Lower leg skin (tissue), 4 donors: ENCODE data around the gene SUV39H2. TPM values are rescaled to one million over a fixed set of nuclear protein-coding genes. Genes with fewer than 3 reads are reported as not detected.

Experiments
- DNase-seq, 2 donors: peaks; one replicate each; pipeline ENCODE4 v3.0.0-alpha.2; 2019; ENCODE audit warnings: low spot score in 2 of 2
- H3K4me3 ChIP-seq: fragments of 200-600 bp; sonication (generic); 2 replicates; pipeline ENCODE4 v1.5.1; 2017; ENCODE audit warnings: mild to moderate bottlenecking, low read depth; ENCODE audit not compliant: poor library complexity, severe bottlenecking
- CTCF ChIP-seq, 3 donors: fragments of 450-650 bp; IDR thresholded peaks; one replicate each; pipeline ENCODE4 v1.5.1; 2016; ENCODE audit warnings: antibody characterized with exemption in 3 of 3, mild to moderate bottlenecking in 3 of 3, moderate library complexity in 2 of 3
- POLR2A ChIP-seq, 2 donors: fragments of 450-650 bp; IDR thresholded peaks; one replicate each; pipeline ENCODE4 v1.6.1; 2016 to 2017; ENCODE audit warnings: antibody characterized with exemption in 2 of 2, mild to moderate bottlenecking in 1 of 2, moderate library complexity in 1 of 2
- WGBS, 2 donors: methylation state at CpG; one replicate each; pipeline ENCODE4 v1.1.5; 2018; 5-methylcytosine and 5-hydroxymethylcytosine counted together
- intact Hi-C: fragments of 100-400 bp; cut with DNase I; formaldehyde crosslinking; loops from one replicate; pipeline ENCODE4 v1.15.0; 2023; ENCODE audit warnings: low total_unique reads
- total RNA-seq, 4 donors: library from RNA; depleted of rRNA; stranded (reverse); fragments of >200 nt; gene quantifications; one replicate each; pipeline ENCODE4 v1.1.0, GENCODE V29; 2016

SUV39H2 gene
- total RNA-seq, 4 donors from 2014 or later, result 0.99 to 5.3 (median 3.5) TPM

- intact Hi-C loops, result loop anchor here (10.0 kb wide), 1 partner anchor 215 kb away; the partner anchor contains the start of gene RPP38
- 0% methylated on average over 33 to 59 of the region's 60 CpGs for WGBS, 2 donors
- peak; percentile 27 to 85 for DNase-seq
- H3K4me3 ChIP-seq, result peak overlapping the region; percentile 100
- no peak for TF ChIP-seq CTCF (IDR thresholded peaks at IDR 0.05)
- no peak for TF ChIP-seq POLR2A (IDR thresholded peaks at IDR 0.05)
Observed at GRCh38 chr10:14879124-14879927, 660 bp downstream of the SUV39H2 start.

DNA sequence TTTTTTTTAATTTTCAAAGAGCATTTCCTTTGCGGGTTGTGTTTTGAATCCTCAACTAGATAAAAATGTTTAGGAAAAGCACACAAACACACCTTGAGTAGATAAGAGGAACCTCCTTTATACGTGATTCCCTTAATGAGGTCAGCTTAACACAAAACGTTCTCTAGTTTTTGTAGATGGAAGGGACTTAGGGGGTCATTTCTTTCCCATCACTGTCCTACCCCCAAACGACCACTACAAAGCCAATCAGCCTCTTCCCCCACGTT lies 1.2 kb downstream of the SUV39H2 start:
- WGBS, 2 donors, result 0 to 4% methylated on average over 5 of the region's 5 CpGs
- intact Hi-C loops, result loop anchor here (10.0 kb wide), 2 partner anchors 75 to 215 kb away; partner anchors contain the start of genes DCLRE1C, MEIG1 and RPP38
- TF ChIP-seq POLR2A (IDR thresholded peaks at IDR 0.05), result no peak
- no peak for TF ChIP-seq CTCF (IDR thresholded peaks at IDR 0.05)
- no peak for DNase-seq
- H3K4me3 ChIP-seq, result no peak overlapping the region

DNA sequence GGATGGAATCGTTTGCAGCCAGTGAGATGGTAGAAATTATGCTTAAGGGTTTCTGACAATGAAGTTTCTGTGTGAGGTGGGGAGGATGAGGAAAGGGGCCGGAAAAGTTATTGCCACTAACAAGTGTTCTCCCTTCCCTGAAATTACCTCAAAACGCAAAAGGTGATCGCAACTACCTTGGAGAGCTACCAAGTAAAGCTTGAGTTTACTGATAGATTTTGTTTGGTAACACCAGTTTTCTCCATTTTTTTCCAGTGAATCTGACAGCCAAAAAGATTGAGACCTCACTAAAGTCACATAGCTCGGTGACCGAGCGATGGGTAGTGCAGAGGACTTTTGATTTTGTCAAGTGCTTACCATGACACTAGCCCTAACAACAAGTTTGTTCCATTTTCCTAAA lies 1.6 kb downstream of the SUV39H2 start:
- no peak for DNase-seq
- intact Hi-C loops, result loop anchor here (10.0 kb wide), 1 partner anchor 75 kb away; the partner anchor contains the start of genes DCLRE1C and MEIG1
- no peak for TF ChIP-seq CTCF (IDR thresholded peaks at IDR 0.05)
- H3K4me3 ChIP-seq, result no peak overlapping the region
- WGBS, 2 donors, result 56 to 59% methylated on average over 7 of the region's 7 CpGs

DNA sequence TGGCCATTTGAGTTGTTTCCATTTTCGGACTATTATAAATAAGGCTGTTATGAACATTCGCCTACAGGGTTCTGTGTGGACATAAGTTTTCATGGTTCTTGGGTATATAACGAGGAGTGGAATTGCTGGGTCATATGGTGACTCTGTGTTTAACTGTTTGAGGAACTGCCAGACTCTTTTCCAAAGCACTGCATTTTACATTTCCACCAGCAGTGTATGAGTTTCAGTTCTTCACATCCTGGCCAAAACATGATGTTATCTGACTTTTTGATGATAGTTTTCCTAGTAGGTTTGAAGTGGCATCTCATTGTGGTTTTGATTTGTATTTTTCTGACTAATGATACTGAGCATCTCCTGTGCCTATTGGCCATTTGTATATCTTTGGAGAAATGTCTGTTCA lies 5.4 kb downstream of the SUV39H2 start:
- TF ChIP-seq CTCF (IDR thresholded peaks at IDR 0.05) (no peak), POLR2A (IDR thresholded peaks at IDR 0.05) (no peak)
- intact Hi-C loops, result loop anchor here (10.0 kb wide), 1 partner anchor 71 kb away; the partner anchor contains the start of genes DCLRE1C and MEIG1
- 87 to 94% methylated on average over 3 of the region's 3 CpGs for WGBS, 2 donors

DNA sequence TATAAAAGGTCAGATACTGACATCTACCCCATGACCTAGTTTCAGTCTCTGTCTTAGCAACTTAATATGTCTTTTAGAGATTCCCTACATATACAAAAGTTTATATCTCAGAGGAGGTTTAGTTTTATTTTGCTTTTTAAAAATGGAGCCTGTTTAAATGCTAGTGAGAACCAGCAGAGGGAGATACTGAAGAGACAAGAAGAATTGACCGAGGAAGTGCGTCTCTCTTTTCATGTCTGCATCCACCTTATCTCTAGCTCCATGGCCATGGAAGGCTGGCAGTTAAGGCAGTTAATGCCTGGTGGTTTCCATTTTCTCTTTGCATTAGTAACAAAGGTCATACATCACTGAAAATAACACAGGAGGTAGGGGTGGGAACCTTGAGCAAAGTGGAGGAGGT lies 10.7 kb downstream of the SUV39H2 start:
- H3K4me3 ChIP-seq, result no peak overlapping the region
- intact Hi-C loops, result loop anchor here (10.0 kb wide), 1 partner anchor 65 kb away; the partner anchor contains the start of genes DCLRE1C and MEIG1
- no peak for DNase-seq
- no peak for TF ChIP-seq POLR2A (IDR thresholded peaks at IDR 0.05)
- TF ChIP-seq CTCF (IDR thresholded peaks at IDR 0.05), result no peak
- 90 to 93% methylated on average over 2 of the region's 2 CpGs for WGBS, 2 donors

More for the DNA sequence above, 5.4 kb downstream of the SUV39H2 start:
- H3K4me3 ChIP-seq, result no peak overlapping the region
- DNase-seq, result no peak
